GM21576 (cell line): ENCODE results near the gene PTK6.

Experiments
- ATAC-seq: cut with Tn5 transposase; IDR thresholded peaks from one replicate; pipeline ENCODE4 v1.9.1; 2021; ENCODE audit warnings: mild to moderate bottlenecking, moderate library complexity; ENCODE audit not compliant: unreplicated experiment

Gene PTK6

DNA sequence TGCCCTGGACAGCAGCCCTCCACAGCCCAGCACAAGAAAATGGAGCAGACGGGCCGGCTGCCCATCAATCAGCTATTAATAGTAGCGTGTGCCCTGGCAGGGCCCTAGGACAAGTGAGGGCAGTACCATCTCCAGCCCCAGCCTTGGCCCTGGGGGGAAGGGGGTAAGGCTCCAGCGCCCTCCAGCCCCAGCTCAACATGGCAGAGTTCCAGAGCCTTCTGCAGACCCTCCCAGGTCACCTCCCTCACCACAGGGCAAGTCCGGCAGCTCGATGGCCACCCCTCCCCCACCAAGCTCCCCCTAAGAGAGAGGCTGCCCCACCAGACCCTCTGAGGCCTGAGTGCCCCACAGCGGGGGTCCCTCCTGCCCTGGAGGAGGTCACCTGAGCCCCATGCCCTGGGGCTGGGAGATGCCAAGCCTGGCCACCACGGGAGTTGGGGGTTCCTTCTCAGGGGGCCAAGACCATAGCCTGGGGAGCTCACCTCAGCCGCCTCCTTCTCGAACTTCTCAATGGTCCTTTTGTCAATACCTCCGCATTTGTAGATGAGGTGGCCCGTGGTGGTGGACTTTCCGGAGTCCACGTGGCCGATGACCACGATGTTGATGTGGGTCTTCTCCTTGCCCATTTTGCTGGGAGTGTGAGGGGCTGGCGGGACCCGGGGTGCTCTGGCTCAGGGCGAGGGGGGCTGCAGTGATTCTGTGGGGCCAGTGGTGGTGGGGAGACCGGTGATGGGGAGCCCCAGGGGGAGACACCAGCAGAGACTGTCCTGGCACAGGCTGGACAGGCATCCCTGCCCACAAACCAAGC, 39.8 kb downstream of the PTK6 start:
- no peak for ATAC-seq

GRCh38 chr20:63496596-63497120, 40.5 kb downstream of the PTK6 start:
- ATAC-seq: no peak

DNA sequence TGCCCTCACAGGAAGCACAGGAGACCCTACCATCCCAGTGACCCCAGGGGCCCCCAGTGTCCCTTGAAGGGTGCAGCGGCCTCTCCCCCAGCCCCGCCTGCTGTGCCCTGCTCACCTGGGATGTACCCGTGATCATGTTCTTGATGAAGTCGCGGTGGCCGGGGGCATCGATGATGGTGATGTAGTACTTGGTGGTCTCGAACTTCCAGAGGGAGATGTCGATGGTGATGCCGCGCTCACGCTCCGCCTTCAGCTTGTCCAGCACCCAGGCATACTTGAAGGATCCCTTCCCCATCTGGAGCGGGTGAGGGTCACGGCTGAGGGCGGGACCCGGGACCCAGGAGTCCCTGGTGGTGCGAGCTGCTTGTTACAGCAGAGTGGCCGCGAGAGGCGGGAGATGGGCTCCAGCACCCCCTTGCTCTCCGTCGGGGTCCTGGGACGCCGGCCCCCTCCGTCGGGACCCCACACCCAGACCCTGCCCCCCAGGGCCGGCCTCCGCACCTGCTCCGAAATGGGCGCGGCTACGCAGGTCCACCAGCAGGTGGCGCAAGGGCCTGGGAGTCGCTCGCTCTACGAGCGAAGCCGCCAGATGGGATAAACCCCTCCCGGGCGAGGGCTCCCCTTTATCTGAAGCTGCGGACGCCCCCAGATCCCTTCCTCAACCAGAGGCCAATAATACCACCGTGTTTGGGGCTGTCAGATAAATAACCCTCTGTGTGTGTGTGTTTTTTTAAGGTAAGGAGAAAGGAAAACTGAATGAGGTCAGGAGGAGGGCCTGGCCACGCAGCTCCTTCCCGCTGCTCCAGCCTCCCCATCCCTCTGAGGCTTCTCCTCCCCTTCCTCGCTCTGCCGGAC, 41.2 kb downstream of the PTK6 start:
- ATAC-seq: no peak

DNA sequence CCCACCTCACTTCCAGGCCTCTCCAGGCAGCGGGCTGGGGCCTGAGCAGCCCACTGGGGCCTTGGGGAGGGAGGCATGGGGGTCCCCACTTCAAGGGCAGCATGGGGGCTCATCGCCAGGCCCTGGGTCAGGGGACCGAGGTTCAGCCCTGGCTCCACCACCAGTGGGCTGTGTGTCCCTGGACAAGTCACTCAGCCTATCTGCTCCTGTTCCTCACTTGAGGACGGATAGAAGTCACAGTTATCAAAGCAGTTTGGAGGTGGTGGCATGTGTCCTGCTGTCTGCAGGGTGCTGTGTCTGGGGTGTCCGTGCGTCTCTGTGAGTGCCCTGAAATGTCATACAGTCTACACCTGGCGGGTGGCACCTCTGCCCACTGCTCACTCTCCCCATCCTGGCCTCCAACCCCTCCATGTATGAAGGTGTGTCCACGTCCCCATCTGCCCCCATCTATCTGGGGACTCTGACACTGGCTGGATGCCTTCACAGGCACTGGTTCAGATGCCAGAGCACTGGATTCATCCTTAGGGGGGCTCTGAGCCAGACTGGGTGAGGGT, 41.9 kb downstream of the PTK6 start:
- ATAC-seq: no peak

DNA sequence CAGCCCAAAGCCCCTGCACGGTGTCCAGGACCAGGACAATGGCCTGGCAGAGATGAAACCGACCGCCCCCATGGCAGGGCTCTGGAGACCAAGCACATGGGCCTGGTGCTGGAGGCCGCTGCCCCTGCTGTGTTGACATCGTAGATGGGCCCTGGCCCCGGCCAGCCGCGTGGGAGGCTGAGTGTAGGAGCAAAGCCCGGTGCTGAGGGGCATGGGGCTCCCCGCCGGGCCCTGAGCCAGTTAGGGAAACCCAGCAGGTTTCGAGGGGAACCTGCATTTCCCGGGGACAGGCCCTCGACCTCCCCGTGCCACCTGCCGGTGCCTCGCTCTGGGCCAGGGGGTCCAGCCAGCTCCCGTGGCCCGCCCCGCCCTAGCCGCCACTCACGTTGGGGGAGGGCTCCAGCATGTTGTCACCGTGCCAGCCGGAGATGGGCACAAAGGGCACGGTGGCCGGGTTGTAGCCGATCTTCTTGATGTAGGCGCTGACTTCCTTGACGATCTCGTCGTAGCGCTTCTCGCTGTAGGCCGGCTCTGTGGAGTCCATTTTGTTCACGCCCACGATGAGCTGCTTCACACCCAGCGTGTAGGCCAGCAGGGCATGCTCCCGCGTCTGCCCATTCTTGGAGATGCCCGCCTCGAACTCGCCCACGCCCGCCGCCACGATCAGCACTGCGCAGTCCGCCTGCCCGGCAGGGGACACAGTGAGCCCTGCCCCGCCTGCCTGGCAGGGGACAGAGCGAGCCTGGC, 42.6 kb downstream of the PTK6 start:
- ATAC-seq: no peak

DNA sequence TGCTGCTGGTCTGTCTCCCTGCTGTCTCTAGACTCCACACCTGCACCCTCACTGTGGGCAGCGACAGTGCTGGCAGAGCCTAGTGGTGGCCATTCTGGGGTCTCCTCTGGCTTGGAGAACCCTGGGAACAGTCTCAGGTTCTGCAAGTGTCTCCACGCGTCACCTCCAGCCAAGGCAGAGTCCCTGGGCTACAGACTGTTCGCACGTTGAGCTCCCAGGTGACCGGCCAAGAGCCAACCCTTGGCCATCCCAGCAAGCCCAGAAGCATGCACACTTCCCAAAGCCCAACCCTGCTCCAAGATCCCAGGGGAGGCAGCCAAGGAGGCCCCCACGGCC, 43.1 kb downstream of the PTK6 start:
- no peak for ATAC-seq

DNA sequence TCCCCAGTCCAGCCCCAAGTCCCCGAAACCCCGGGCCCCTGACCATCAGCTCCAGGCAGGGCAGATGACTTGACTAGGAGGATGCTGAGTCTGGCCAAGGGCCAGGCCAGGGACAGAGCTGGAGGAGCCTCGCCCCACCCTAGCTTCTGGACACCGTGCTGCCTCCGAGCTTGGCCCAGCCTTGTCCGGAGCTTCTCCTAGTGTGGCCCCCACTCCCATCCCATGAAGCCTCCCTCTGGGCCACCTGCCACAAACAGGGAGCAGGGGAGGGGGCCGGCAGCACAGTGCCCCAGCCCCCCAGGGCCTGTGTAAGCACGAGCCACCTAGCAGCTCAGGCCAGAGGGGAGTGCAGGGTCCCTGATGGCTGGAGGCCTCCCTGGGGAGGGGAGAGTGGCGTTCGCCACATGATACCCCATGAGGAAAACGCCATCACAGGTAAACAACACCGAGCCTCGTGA, 43.6 kb downstream of the PTK6 start:
- ATAC-seq: no peak

DNA sequence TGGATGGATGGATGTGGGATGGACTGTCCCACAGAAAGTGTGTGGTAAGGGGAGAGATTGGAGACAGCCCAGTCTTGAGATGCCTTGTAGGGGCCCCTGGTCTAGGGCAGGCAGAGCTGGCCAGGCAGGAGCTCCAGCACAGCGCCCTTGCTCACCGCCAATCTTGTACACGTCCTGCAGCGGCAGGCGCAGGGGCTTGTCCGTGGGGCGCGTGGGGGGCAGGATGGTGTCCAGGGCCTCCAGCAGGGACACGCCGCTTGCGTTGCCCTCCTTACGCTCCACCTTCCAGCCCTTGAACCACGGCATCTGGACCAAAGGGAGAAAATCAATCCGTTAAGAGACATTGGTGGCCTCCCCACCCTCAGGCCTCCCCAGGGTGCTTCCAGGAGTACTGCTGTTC, 44.2 kb downstream of the PTK6 start:
- no peak for ATAC-seq

GRCh38 chr20:63492518-63492917, 44.7 kb downstream of the PTK6 start:
- no peak for ATAC-seq

DNA sequence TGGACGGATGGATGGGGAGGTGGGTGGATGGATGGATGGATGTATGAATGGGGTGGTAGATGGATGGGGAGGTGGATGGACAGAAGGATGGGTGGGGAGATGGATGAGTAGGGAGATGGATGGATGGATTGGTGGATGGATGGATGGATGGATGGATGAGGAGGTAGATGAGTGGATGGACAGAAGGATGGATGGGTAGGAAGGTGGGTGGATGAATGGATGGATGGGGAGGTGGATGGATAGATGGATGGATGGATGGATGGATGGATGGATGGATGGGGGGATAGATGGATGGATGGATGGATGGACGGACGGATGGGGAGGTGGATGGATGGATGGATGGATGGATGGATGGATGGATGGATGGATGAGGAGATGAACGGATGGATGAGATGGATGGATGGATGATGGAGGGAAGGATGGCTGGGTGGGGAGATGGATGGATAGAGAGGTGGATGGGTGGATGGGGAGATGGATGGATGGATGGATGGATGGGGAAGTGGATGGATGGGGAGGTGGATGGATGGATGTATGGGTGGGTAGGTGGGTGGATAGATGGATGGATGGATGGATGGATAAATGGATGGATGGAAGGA, 45.4 kb downstream of the PTK6 start:
- no peak for ATAC-seq

GRCh38 chr20:63491078-63491477, 46.1 kb downstream of the PTK6 start:
- no peak for ATAC-seq

DNA sequence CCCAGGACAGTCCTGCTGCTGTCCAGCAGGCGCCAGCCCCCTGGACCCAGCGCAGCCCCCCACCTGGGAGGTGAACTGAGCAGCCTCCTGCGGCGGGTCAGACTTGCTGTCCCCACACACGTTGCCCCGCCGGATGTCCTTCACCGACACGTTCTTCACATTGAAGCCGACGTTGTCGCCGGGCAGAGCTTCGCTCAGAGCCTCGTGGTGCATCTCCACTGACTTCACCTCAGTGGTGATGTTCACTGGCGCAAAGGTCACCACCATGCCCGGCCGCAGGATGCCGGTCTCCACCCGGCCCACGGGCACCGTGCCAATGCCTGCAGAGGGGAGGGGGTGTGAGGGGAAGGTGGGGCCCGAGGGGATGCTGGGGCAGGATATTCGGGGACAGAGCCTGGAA, 46.8 kb downstream of the PTK6 start:
- ATAC-seq: no peak

DNA sequence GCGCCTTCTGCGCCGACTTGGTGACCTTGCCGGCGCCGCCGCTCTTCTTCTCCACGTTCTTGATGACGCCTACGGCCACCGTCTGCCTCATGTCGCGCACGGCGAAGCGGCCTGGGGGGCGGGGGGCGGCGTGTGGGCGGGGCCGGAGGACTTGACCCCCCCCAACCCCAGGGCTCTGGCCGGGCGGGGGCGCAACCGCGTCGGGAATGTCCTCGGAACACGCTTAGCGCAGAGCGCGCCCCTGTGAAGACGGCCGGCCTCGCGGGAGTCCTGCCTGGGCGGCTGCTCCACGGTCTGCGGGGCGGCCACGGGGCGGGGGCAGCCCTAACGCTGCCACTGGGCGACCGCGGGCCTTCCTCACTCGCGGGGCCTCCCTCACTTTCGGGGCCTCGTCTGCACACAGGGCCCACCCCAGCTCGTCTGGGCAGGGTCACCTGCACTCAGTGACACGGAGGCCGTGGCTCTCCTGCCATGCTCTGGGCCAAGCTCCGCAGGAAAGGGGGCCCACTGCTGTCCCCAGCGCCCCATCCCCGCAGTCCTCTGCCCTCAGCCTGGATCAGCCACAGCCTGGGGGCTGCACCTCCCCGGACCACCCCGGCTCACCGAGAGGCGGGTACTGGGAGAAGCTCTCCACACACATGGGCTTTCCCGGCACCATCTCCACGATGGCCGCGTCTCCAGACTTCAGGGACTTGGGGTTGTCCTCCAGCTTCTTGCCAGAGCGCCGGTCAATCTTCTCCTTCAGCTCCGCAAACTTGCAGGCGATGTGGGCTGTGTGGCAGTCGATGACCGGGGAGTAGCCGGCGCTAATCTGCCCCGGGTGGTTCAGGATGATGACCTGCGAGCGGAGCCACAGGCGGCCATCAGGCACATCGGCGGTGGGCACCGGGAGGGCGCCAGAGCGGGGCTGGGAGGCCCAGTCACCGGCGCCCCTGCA, 48.6 kb downstream of the PTK6 start:
- no peak for ATAC-seq

GRCh38 chr20:63487781-63488241, 49.4 kb downstream of the PTK6 start:
- no peak for ATAC-seq

DNA sequence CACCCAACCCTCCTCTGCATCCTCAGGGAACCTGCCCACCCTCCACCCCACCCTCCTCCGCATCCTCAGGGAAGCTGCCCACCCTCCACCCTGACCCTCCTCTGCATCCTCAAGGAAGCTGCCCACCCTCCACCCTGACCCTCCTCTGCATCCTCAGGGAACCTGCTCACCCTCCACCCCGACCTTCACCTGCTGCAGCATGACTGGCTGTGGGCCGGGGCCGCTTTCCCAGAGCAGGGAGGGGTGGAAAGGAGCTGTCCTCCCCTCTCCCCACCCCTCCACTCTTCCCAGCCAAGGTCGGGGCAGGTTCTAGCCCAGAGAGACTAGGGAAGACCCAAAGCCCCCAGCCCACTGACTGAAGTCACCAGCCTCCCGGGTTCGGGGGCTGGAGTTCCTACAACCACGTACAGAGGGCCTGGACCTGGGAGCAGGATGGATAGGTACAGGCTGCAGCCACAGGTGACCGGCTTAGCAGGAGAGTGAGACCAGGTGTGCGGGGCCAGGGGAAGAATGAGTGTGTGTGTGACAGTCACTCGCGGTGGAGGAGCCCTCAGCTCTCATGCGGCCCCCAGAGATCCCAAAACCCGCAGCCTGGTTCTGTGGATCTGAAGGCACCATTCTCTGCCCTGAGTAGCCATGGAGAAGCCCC, 49.9 kb downstream of the PTK6 start:
- ATAC-seq: no peak

DNA sequence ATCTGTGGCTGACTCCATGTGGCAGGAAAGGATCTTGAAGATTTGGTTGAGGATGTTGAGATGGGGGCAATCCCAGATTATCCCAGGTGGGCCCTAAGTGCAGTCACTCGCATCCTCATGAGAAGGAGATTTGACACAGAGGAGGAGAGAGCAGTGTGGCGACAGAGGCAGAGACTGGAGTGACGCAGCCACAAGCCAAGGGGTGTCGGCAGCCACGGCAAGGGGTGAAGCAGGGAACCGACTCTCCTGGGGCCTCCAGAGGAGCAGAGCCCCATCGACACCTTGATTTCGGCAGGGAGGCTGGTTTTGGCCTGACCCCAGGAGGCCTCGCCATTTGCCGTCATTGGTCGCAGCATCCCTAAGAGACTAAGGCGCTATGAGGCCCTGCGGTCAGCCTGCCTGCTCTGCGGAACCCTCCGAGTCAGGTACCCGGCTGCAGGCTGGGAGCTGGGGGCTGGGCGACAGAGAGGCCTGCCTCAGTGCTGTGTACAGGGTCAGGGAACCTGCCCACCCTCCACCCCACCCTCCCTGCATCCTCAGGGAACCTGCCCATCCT, 50.8 kb downstream of the PTK6 start:
- ATAC-seq: no peak

GRCh38 chr20:63484651-63485403, 52.3 kb downstream of the PTK6 start:
- no peak for ATAC-seq

- ATAC-seq: no peak
These were observed 52.9 kb downstream of the PTK6 start for GRCh38 chr20:63484236-63484635.
